SK-N-MC (cell line): ENCODE data around the gene AHI1.

ENCODE experiments used
- EZH2 ChIP-seq: fragments of 200-600 bp; sonication (generic); IDR thresholded peaks from one replicate; pipeline ENCODE4 v1.6.1; 2017; ENCODE audit warnings: antibody characterized with exemption
- FOXP2 ChIP-seq: optimal IDR thresholded peaks from 2 replicates; pipeline ENCODE3; 2011; ENCODE audit warnings: mild to moderate bottlenecking, moderate library complexity; ENCODE audit not compliant: insufficient read depth; ENCODE audit errors: extremely low read length, control extremely low read depth
- POLR2AphosphoS5 ChIP-seq: IDR thresholded peaks from 2 replicates; pipeline ENCODE4 v1.6.1; 2012; ENCODE audit warnings: mild to moderate bottlenecking, low read depth, low read length, borderline replicate concordance

DNA sequence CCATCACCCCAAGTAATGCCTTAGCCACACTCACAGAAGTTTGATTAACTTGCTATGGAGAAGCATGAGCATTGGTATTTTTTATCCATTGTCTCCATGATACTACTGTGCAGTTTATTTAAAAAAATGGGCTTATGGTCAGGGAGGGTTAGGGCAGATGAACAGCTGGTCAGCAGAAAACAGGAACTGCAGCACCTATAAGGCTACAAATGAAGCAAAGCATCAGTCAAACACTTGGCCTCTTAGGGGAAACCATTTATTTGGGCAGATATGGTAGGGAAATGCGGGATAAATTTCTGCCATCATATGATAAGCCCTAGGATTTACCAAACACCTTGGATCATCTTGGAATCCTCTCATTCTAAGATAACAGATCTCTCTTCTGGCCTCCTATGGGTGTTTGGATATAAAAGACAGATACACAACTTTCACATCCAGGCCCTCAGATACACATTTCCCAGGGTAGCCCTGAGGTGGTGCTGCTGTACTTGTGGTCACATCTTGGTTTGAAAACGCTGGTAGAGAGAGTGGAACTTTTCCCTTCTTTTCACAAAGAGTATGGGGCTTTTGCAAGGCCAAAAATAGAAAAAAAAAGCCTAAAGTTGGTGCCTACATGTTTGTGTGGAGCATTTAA, 42.8 kb upstream of the AHI1 start:
- TF ChIP-seq EZH2: no peak
- TF ChIP-seq FOXP2: no peak
- no peak for TF ChIP-seq POLR2AphosphoS5
